Trophoblast cell (in vitro differentiated cells and primary cell): Measurements from ENCODE around the gene AK5.

ENCODE experiments used
- DNase-seq, 2 donors: peaks; one replicate each; pipeline ENCODE4 v3.0.0-alpha.2; 2016
- H2AFZ ChIP-seq: 2 replicates; pipeline ENCODE4 v1.6.1; 2013; ENCODE audit warnings: low read length, moderate library complexity, mild to moderate bottlenecking; ENCODE audit not compliant: insufficient read depth, poor library complexity
- H2AK5ac ChIP-seq: 2 replicates; pipeline ENCODE4 v1.6.1; 2013; ENCODE audit warnings: mild to moderate bottlenecking, low read length
- H2BK120ac ChIP-seq: 2 replicates; pipeline ENCODE4 v1.6.1; 2013; ENCODE audit warnings: low read length, mild to moderate bottlenecking, moderate library complexity; ENCODE audit not compliant: insufficient read depth, poor library complexity
- H2BK12ac ChIP-seq: 2 replicates; pipeline ENCODE4 v1.6.1; 2013; ENCODE audit warnings: mild to moderate bottlenecking, low read length, moderate library complexity
- H2BK5ac ChIP-seq: 2 replicates; pipeline ENCODE4 v1.6.1; 2013; ENCODE audit warnings: low read length, low read depth, moderate library complexity, mild to moderate bottlenecking; ENCODE audit not compliant: poor library complexity
- H3K14ac ChIP-seq: 2 replicates; pipeline ENCODE4 v1.6.1; 2013; ENCODE audit warnings: mild to moderate bottlenecking, low read length
- H3K18ac ChIP-seq: 2 replicates; pipeline ENCODE4 v1.6.1; 2013; ENCODE audit warnings: mild to moderate bottlenecking, low read length
- H3K23ac ChIP-seq: 2 replicates; pipeline ENCODE4 v1.6.1; 2013; ENCODE audit warnings: low read length
- H3K27ac ChIP-seq: 2 replicates; pipeline ENCODE4 v1.5.1; 2013; ENCODE audit warnings: low read depth, mild to moderate bottlenecking, inconsistent platforms, low read length, moderate library complexity
- H3K27me3 ChIP-seq: 2 replicates; pipeline ENCODE4 v1.6.1; 2013; ENCODE audit warnings: inconsistent platforms, mild to moderate bottlenecking, low read length, moderate library complexity; ENCODE audit not compliant: insufficient read depth
- H3K36me3 ChIP-seq, 2 experiments: 1 replicate in 1 of 2; 2 replicates in 1 of 2; pipeline ENCODE4 v1.6.1; 2013; ENCODE audit warnings: low read length in 2 of 2, mild to moderate bottlenecking in 2 of 2, moderate library complexity in 1 of 2; ENCODE audit not compliant: insufficient read depth in 2 of 2, control insufficient read depth in 1 of 2
- H3K4ac ChIP-seq: 2 replicates; pipeline ENCODE4 v1.6.1; 2013; ENCODE audit warnings: low read depth, mild to moderate bottlenecking, low read length, moderate library complexity
- H3K4me1 ChIP-seq, 2 experiments: 1 replicate in 1 of 2; 2 replicates in 1 of 2; pipeline ENCODE4 v1.6.1; 2013; ENCODE audit warnings: low read length in 2 of 2, mild to moderate bottlenecking in 2 of 2, moderate library complexity in 1 of 2; ENCODE audit not compliant: insufficient read depth in 2 of 2, control insufficient read depth in 1 of 2
- H3K4me2 ChIP-seq: 2 replicates; pipeline ENCODE4 v1.6.1; 2013; ENCODE audit warnings: inconsistent platforms, mild to moderate bottlenecking, low read length, moderate library complexity
- H3K4me3 ChIP-seq: 2 replicates; pipeline ENCODE4 v1.5.1; 2013; ENCODE audit warnings: mild to moderate bottlenecking, low read depth, low read length, inconsistent platforms
- H3K79me1 ChIP-seq: one replicate; pipeline ENCODE4 v1.6.1; 2013; ENCODE audit warnings: low read length
- H3K79me2 ChIP-seq: 2 replicates; pipeline ENCODE4 v1.6.1; 2013; ENCODE audit warnings: low read length, mild to moderate bottlenecking; ENCODE audit not compliant: control insufficient read depth, insufficient read depth, poor library complexity
- H3K9ac ChIP-seq: 2 replicates; pipeline ENCODE4 v1.6.1; 2013; ENCODE audit warnings: mild to moderate bottlenecking, low read length
- H3K9me3 ChIP-seq: 2 replicates; pipeline ENCODE4 v1.6.1; 2013; ENCODE audit warnings: low read depth, mild to moderate bottlenecking, control low read depth, inconsistent platforms, low read length; ENCODE audit not compliant: insufficient read depth
- H4K12ac ChIP-seq: 2 replicates; pipeline ENCODE4 v1.6.1; 2013; ENCODE audit warnings: low read depth, mild to moderate bottlenecking, low read length, moderate library complexity
- H4K8ac ChIP-seq: 2 replicates; pipeline ENCODE4 v1.6.1; 2013; ENCODE audit warnings: low read depth, mild to moderate bottlenecking, low read length, moderate library complexity
- H4K91ac ChIP-seq: one replicate; pipeline ENCODE4 v1.6.1; 2013; ENCODE audit warnings: low read depth, mild to moderate bottlenecking, low read length, moderate library complexity
- WGBS: extraction: QIAGEN DNeasy Blood & Tissue Kit; methylation state at CpG from one replicate; pipeline ENCODE4 v1.1.7; 2013; ENCODE audit warnings: missing lambda C conversion rate; ENCODE audit not compliant: insufficient read length, insufficient coverage; ENCODE audit errors: extremely low coverage; 5-methylcytosine and 5-hydroxymethylcytosine counted together

The AK5 gene

GRCh38 chr1:77557053-77557452 lies 275.2 kb downstream of the AK5 start:
- H3K27me3 ChIP-seq = no peaks in the 10 kb centered on the region
- peaks cover 0 to 4% of the 10 kb centered on the region in 2 experiments for H3K36me3 ChIP-seq
- no peaks in the 10 kb centered on the region for H3K79me1 ChIP-seq
- no peak for DNase-seq
- no peaks in the 10 kb centered on the region for H3K79me2 ChIP-seq
- H2BK120ac ChIP-seq = no peak overlapping the region
- H3K14ac ChIP-seq = no peak overlapping the region
- no peak overlapping the region for H4K91ac ChIP-seq
- no peak overlapping the region for H4K12ac ChIP-seq
- H3K4me3 ChIP-seq = no peak overlapping the region
- no peak overlapping the region for H3K4ac ChIP-seq
- no CpG with 5 or more reads among the region's 4 CpGs for WGBS
- no peak overlapping the region for H2BK12ac ChIP-seq
- no peak overlapping the region for H4K8ac ChIP-seq
- H2BK5ac ChIP-seq = no peak overlapping the region
- no peak overlapping the region for H3K9ac ChIP-seq
- no peak overlapping the region for H3K27ac ChIP-seq
- H3K18ac ChIP-seq = no peak overlapping the region
- H3K23ac ChIP-seq = no peak overlapping the region
- H2AFZ ChIP-seq = no peak overlapping the region
- H3K9me3 ChIP-seq = no peaks in the 10 kb centered on the region
- H3K4me1 ChIP-seq = no peaks in the 10 kb centered on the region
- H2AK5ac ChIP-seq = no peak overlapping the region
- no peak overlapping the region for H3K4me2 ChIP-seq

DNA sequence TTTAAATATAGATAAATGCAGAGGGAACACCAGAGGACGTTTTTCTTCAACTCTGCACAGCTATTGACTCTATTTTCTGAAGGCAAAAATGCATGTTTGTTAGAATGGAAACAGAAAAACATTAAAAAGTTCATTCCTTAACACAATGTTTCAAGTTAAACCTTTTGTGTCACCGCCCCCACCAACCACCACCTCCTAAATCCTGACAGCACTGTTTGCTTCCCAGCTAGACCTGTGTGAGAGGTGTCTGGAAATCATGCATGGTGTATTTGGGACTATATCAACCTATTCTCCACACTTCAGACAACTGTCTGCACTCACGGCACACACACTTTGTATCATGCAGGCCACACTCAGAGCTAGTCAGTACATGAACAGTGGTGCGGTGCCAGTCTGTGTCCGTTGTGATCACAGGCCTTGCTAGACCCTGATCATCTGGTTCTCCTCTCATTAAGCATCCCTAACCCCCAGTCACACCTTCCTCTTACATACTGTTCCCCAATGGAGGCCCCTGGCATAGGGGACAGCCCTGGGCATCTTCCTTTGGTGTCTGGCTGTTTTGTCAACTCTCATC lies 276.9 kb downstream of the AK5 start:
- no CpG with 5 or more reads among the region's 5 CpGs for WGBS

GRCh38 chr1:77560741-77561140 lies 278.9 kb downstream of the AK5 start:
- H3K4me1 ChIP-seq = peaks cover 0 to 2% of the 10 kb centered on the region in 2 experiments
- no peak overlapping the region for H3K4me2 ChIP-seq
- no peak overlapping the region for H3K14ac ChIP-seq
- no peaks in the 10 kb centered on the region for H3K27me3 ChIP-seq
- no CpG with 5 or more reads among the region's 5 CpGs for WGBS
- no peak overlapping the region for H3K4me3 ChIP-seq
- no peak overlapping the region for H3K18ac ChIP-seq
- H2AK5ac ChIP-seq = no peak overlapping the region
- H3K4ac ChIP-seq = no peak overlapping the region
- no peaks in the 10 kb centered on the region for H3K79me1 ChIP-seq
- no peaks in the 10 kb centered on the region for H3K79me2 ChIP-seq
- no peaks in the 10 kb centered on the region for H3K9me3 ChIP-seq
- H2BK12ac ChIP-seq = no peak overlapping the region
- no peak overlapping the region for H3K9ac ChIP-seq
- DNase-seq = no peak
- H4K8ac ChIP-seq = no peak overlapping the region
- no peak overlapping the region for H2BK120ac ChIP-seq
- H4K91ac ChIP-seq = no peak overlapping the region
- no peak overlapping the region for H4K12ac ChIP-seq
- no peak overlapping the region for H3K27ac ChIP-seq
- H3K23ac ChIP-seq = no peak overlapping the region
- peaks cover 4 to 6% of the 10 kb centered on the region in 2 experiments for H3K36me3 ChIP-seq
- no peak overlapping the region for H2AFZ ChIP-seq
- H2BK5ac ChIP-seq = no peak overlapping the region

More for the DNA sequence above, 276.9 kb downstream of the AK5 start:
- no peaks in the 10 kb centered on the region for H3K79me1 ChIP-seq
- H3K79me2 ChIP-seq = no peaks in the 10 kb centered on the region
- no peak overlapping the region for H4K12ac ChIP-seq
- H3K4me1 ChIP-seq = peaks cover 0 to 2% of the 10 kb centered on the region in 2 experiments
- H2BK120ac ChIP-seq = no peak overlapping the region
- H4K8ac ChIP-seq = no peak overlapping the region
- no peak overlapping the region for H2AFZ ChIP-seq
- H3K27me3 ChIP-seq = no peaks in the 10 kb centered on the region
- no peak overlapping the region for H3K4me3 ChIP-seq
- H3K18ac ChIP-seq = no peak overlapping the region
- no peak overlapping the region for H3K4me2 ChIP-seq
- no peak overlapping the region for H3K27ac ChIP-seq
- H4K91ac ChIP-seq = no peak overlapping the region
- no peak overlapping the region for H2AK5ac ChIP-seq
- H3K4ac ChIP-seq = no peak overlapping the region
- no peak for DNase-seq
- H3K23ac ChIP-seq = no peak overlapping the region
- H3K9me3 ChIP-seq = no peaks in the 10 kb centered on the region
- H3K9ac ChIP-seq = no peak overlapping the region
- H3K36me3 ChIP-seq = peaks cover 0 to 4% of the 10 kb centered on the region in 2 experiments
- H2BK5ac ChIP-seq = no peak overlapping the region
- H2BK12ac ChIP-seq = no peak overlapping the region
- no peak overlapping the region for H3K14ac ChIP-seq

DNA sequence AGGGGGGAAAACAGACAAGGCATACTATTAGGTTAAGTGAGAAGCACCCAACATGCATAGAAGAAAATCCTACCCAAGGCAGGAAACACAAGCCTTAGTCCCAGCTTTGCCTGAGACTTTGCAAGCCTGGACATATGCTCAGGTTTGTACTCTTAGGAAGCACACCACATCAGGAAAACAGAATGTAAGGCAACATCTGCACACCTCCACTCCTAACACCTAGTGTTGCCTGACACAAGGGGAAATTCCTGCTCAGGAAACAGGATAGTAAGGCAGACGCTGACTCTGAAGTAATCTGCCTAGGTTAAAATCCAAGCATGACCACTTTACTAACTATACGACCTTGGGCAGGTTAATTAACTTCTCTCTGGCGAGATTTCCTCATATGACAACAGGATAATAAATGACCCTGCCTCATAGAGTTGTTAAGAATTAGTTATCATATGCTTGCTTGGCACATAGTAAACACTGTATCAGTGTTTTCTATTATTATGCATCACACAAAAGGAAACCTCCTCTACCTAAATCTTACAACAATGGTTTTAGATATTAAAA lies 280.9 kb downstream of the AK5 start:
- no CpG with 5 or more reads among the region's 3 CpGs for WGBS
- Histone ChIP-seq H3K36me3 (peaks cover 5 to 6% of the 10 kb centered on the region in 2 experiments), H4K12ac (no peak overlapping the region)

More for the DNA sequence above, 280.9 kb downstream of the AK5 start:
- no peaks in the 10 kb centered on the region for H3K27me3 ChIP-seq
- no peak overlapping the region for H2BK120ac ChIP-seq
- no peak overlapping the region for H3K18ac ChIP-seq
- no peak overlapping the region for H3K23ac ChIP-seq
- no peak overlapping the region for H2BK5ac ChIP-seq
- no peak for DNase-seq
- no peak overlapping the region for H2AFZ ChIP-seq
- no peaks in the 10 kb centered on the region for H3K9me3 ChIP-seq
- no peak overlapping the region for H3K27ac ChIP-seq
- no peak overlapping the region for H3K4me3 ChIP-seq
- H3K79me1 ChIP-seq = no peaks in the 10 kb centered on the region
- H3K4me1 ChIP-seq = peaks cover 0 to 2% of the 10 kb centered on the region in 2 experiments
- H4K8ac ChIP-seq = no peak overlapping the region
- H2AK5ac ChIP-seq = no peak overlapping the region
- no peak overlapping the region for H3K4me2 ChIP-seq
- H4K91ac ChIP-seq = no peak overlapping the region
- no peak overlapping the region for H2BK12ac ChIP-seq
- H3K79me2 ChIP-seq = no peaks in the 10 kb centered on the region
- no peak overlapping the region for H3K4ac ChIP-seq
- H3K14ac ChIP-seq = no peak overlapping the region
- H3K9ac ChIP-seq = no peak overlapping the region
